ENCODE results near the gene CASZ1.

CASZ1 gene

GRCh38 chr1:10800778-10801177 is 4.3 kb upstream of the CASZ1 start:
- Histone ChIP-seq H3K4me3 (replicated peaks; ENCODE audit: insufficient read depth, low read length) (no peak overlapping the region), H3K27ac (replicated peaks) (no peak overlapping the region), H3K27me3 (ENCODE audit: insufficient read depth, poor library complexity, severe bottlenecking) (peaks cover 40% of the 10 kb centered on the region)
- TF ChIP-seq CTCF (IDR thresholded peaks at IDR 0.05; ENCODE audit: insufficient read depth, low read length) (no peak), GABPA (IDR thresholded peaks at IDR 0.05; ENCODE audit: low read depth) (no peak), SPI1 (IDR thresholded peaks at IDR 0.05; ENCODE audit: borderline replicate concordance, low read depth) (no peak), POLR2AphosphoS5 (IDR thresholded peaks at IDR 0.05; ENCODE audit: low read depth) (no peak), REST (IDR thresholded peaks at IDR 0.05; ENCODE audit: insufficient replicate concordance, low read depth) (no peak)
- DNase-seq (ENCODE audit: low read depth in 1 of 2, low spot score in 1 of 2), result no peak

GRCh38 chr1:10799726-10800125 is 3.3 kb upstream of the CASZ1 start:
- TF ChIP-seq SPI1 (IDR thresholded peaks at IDR 0.05; ENCODE audit: borderline replicate concordance, low read depth), result no peak
- TF ChIP-seq CTCF (IDR thresholded peaks at IDR 0.05; ENCODE audit: insufficient read depth, low read length), result no peak
- DNase-seq (ENCODE audit: low read depth in 1 of 2, low spot score in 1 of 2), result no peak
- H3K27ac ChIP-seq (replicated peaks), result no peak overlapping the region
- peaks cover 50% of the 10 kb centered on the region for H3K27me3 ChIP-seq (ENCODE audit: insufficient read depth, poor library complexity, severe bottlenecking)
- no peak overlapping the region for H3K4me3 ChIP-seq (replicated peaks; ENCODE audit: insufficient read depth, low read length)

- DNase-seq (ENCODE audit: low read depth in 1 of 2, low spot score in 1 of 2), result no peak
- peak overlapping the region; percentile 8; the same call in 1 of the 2 replicates for H3K4me3 ChIP-seq (replicated peaks; ENCODE audit: insufficient read depth, low read length)
These were observed 997 bp downstream of the CASZ1 start for GRCh38 chr1:10795276-10796021.

More at GRCh38 chr1:10795276-10796021, 997 bp downstream of the CASZ1 start:
- TF ChIP-seq SPI1 (IDR thresholded peaks at IDR 0.05; ENCODE audit: borderline replicate concordance, low read depth) (no peak), POLR2AphosphoS5 (IDR thresholded peaks at IDR 0.05; ENCODE audit: low read depth) (no peak), CTCF (IDR thresholded peaks at IDR 0.05; ENCODE audit: insufficient read depth, low read length) (no peak), REST (IDR thresholded peaks at IDR 0.05; ENCODE audit: insufficient replicate concordance, low read depth) (no peak), GABPA (IDR thresholded peaks at IDR 0.05; ENCODE audit: low read depth) (no peak)
- Histone ChIP-seq H3K27me3 (ENCODE audit: insufficient read depth, poor library complexity, severe bottlenecking) (peaks cover 72% of the 10 kb centered on the region), H3K27ac (replicated peaks) (no peak overlapping the region)
